HG02970 (cell line): ENCODE measurements around the gene TSPAN1.
A peak's percentile ranks its signal among the peaks of the same experiment; 100 is the strongest.

Experiments used
- ATAC-seq: cut with Tn5 transposase; IDR thresholded peaks from one replicate; pipeline ENCODE4 v1.9.1; 2021; ENCODE audit warnings: mild to moderate bottlenecking, moderate library complexity, moderate number of reproducible peaks; ENCODE audit not compliant: unreplicated experiment, low FRiP score

The TSPAN1 gene

GRCh38 chr1:46183926-46184557 lies 9.2 kb downstream of the TSPAN1 start:
- ATAC-seq, result no peak

GRCh38 chr1:46184920-46185658 lies 10.2 kb downstream of the TSPAN1 start:
- ATAC-seq, result no peak

- no peak for ATAC-seq
Observed at GRCh38 chr1:46186076-46186475, 11.2 kb downstream of the TSPAN1 start.

GRCh38 chr1:46187106-46187869 lies 12.4 kb downstream of the TSPAN1 start:
- no peak for ATAC-seq

- ATAC-seq, result no peak
Observed at GRCh38 chr1:46188295-46189030, 13.6 kb downstream of the TSPAN1 start.

GRCh38 chr1:46190539-46190938 lies 15.7 kb downstream of the TSPAN1 start:
- no peak for ATAC-seq

- ATAC-seq, result no peak
Observed at GRCh38 chr1:46191033-46191701, 16.3 kb downstream of the TSPAN1 start.

GRCh38 chr1:46192171-46192570 lies 17.3 kb downstream of the TSPAN1 start:
- ATAC-seq, result no peak

GRCh38 chr1:46193285-46193684 lies 18.4 kb downstream of the TSPAN1 start:
- ATAC-seq, result no peak

GRCh38 chr1:46193984-46194570 lies 19.2 kb downstream of the TSPAN1 start:
- no peak for ATAC-seq

- ATAC-seq, result no peak
Observed at GRCh38 chr1:46194641-46195193, 19.8 kb downstream of the TSPAN1 start.

GRCh38 chr1:46196609-46197008 lies 21.7 kb downstream of the TSPAN1 start:
- no peak for ATAC-seq

- ATAC-seq, result no peak
Observed at GRCh38 chr1:46197560-46197963, 22.7 kb downstream of the TSPAN1 start.

- peak; percentile 65 for ATAC-seq
Observed at GRCh38 chr1:46197964-46198811, 23.3 kb downstream of the TSPAN1 start, which contains the start of gene POMGNT1. TSS of gene POMGNT1 (minus strand) at chr1:46198434. CDS start at chr1:46197821, 613 bp downstream.

- no peak for ATAC-seq
Observed at GRCh38 chr1:46199233-46199749, 24.4 kb downstream of the TSPAN1 start.

- no peak for ATAC-seq
Observed at GRCh38 chr1:46203738-46204405, 29.0 kb downstream of the TSPAN1 start.

GRCh38 chr1:46204406-46204742 lies 29.5 kb downstream of the TSPAN1 start:
- ATAC-seq, result no peak

- ATAC-seq, result no peak
Observed at GRCh38 chr1:46205141-46205540, 30.3 kb downstream of the TSPAN1 start.
